HepG2 (cell line): ENCODE data around the gene LMNA. TPM values are rescaled to one million over a fixed set of nuclear protein-coding genes. Genes with fewer than 3 reads are reported as not detected.

Source experiments
- ATRX ChIP-seq: sonication (generic); formaldehyde crosslinking; IDR thresholded peaks from 2 replicates; pipeline ENCODE4 v1.4.0; 2020; ENCODE audit warnings: missing genetic modification reagents, borderline replicate concordance
- EP300 ChIP-seq, 3 experiments: sonication (generic) in 1 of 3; formaldehyde crosslinking in 1 of 3; IDR thresholded peaks; 2 replicates each; pipeline versions ENCODE4 v1.5.1 to v1.6.1; 2011 to 2020; ENCODE audit warnings: low read depth in 2 of 3, low read length in 2 of 3, borderline replicate concordance in 1 of 3, improper control_type of control experiment in 1 of 3, mild to moderate bottlenecking in 1 of 3, missing genetic modification reagents in 1 of 3, moderate library complexity in 1 of 3
- GATA4 ChIP-seq: sonication (generic); IDR thresholded peaks from 2 replicates; pipeline ENCODE4 v1.6.1; 2016; ENCODE audit warnings: antibody characterized with exemption, low read depth, borderline replicate concordance
- HIC2 ChIP-seq: sonication (generic); formaldehyde crosslinking; IDR thresholded peaks from 2 replicates; pipeline ENCODE4 v1.9.0; 2022; ENCODE audit warnings: low read depth, missing genetic modification reagents
- JUND ChIP-seq: sonication (generic); formaldehyde crosslinking; IDR thresholded peaks from 2 replicates; pipeline ENCODE4 v1.8.0; 2022; ENCODE audit warnings: mild to moderate bottlenecking, missing genetic modification reagents
- KDM1A ChIP-seq: IDR thresholded peaks from 2 replicates; pipeline ENCODE4 v1.6.1; 2016; ENCODE audit warnings: missing compliant biosample characterization
- MIER3 ChIP-seq: IDR thresholded peaks from 2 replicates; pipeline ENCODE4 v1.6.1; 2016; ENCODE audit warnings: missing compliant biosample characterization, borderline replicate concordance
- PBX2 ChIP-seq: IDR thresholded peaks from 2 replicates; pipeline ENCODE4 v1.6.1; 2016; ENCODE audit warnings: control low read depth
- REL ChIP-seq: sonication (generic); formaldehyde crosslinking; conservative IDR thresholded peaks from 2 replicates; pipeline ENCODE4 v1.8.0; 2022; ENCODE audit warnings: mild to moderate bottlenecking, missing genetic modification reagents, moderate library complexity
- SIN3A ChIP-seq: IDR thresholded peaks from 2 replicates; pipeline ENCODE4 v1.6.1; 2011; ENCODE audit warnings: low read depth, mild to moderate bottlenecking, control low read depth, low read length, borderline replicate concordance
- SMARCE1 ChIP-seq: fragments of 450-650 bp; IDR thresholded peaks from 2 replicates; pipeline ENCODE4 v1.6.1; 2017; ENCODE audit warnings: borderline replicate concordance
- SOX6 ChIP-seq, 2 experiments: fragments of 450-650 bp in 1 of 2; sonication (generic) in 1 of 2; formaldehyde crosslinking in 1 of 2; IDR thresholded peaks; 2 replicates each; pipeline versions ENCODE4 v1.4.0 to v1.6.1; 2017 to 2020; ENCODE audit warnings: antibody characterized with exemption in 1 of 2, mild to moderate bottlenecking in 1 of 2, missing genetic modification reagents in 1 of 2
- SP2 ChIP-seq: sonication (generic); formaldehyde crosslinking; IDR thresholded peaks from 2 replicates; pipeline ENCODE4 v1.5.1; 2020; ENCODE audit warnings: mild to moderate bottlenecking, missing genetic modification reagents
- SRSF1 ChIP-seq: fragments of 200-400 bp; formaldehyde crosslinking; optimal IDR thresholded peaks from 2 replicates; pipeline ENCODE3; 2017; ENCODE audit warnings: mild to moderate bottlenecking, low read depth, low read length, moderate library complexity
- SRSF4 ChIP-seq: fragments of 200-400 bp; formaldehyde crosslinking; IDR thresholded peaks from one replicate; pipeline ENCODE4 v1.6.1; 2018; ENCODE audit warnings: mild to moderate bottlenecking, low read depth, low read length, moderate library complexity; ENCODE audit not compliant: poor library complexity, severe bottlenecking
- TEAD3 ChIP-seq: optimal IDR thresholded peaks from 2 replicates; pipeline ENCODE3; 2016; ENCODE audit warnings: borderline replicate concordance
- ZBTB14 ChIP-seq: sonication (generic); formaldehyde crosslinking; IDR thresholded peaks from 2 replicates; pipeline ENCODE4 v1.4.0; 2020; ENCODE audit warnings: missing genetic modification reagents
- ZFP91 ChIP-seq: sonication (generic); formaldehyde crosslinking; IDR thresholded peaks from 2 replicates; pipeline ENCODE4 v1.9.0; 2022; ENCODE audit warnings: missing genetic modification reagents, mild to moderate bottlenecking, borderline replicate concordance
- ZNF275 ChIP-seq: sonication (generic); formaldehyde crosslinking; IDR thresholded peaks from 2 replicates; pipeline ENCODE4 v1.8.0; 2022; ENCODE audit warnings: missing genetic modification reagents, mild to moderate bottlenecking, inconsistent platforms, borderline replicate concordance
- ZNF382 ChIP-seq: sonication (generic); formaldehyde crosslinking; IDR thresholded peaks from 2 replicates; pipeline ENCODE4 v1.5.0; 2020; ENCODE audit warnings: missing genetic modification reagents, mild to moderate bottlenecking, borderline replicate concordance
- ZNF543 ChIP-seq: sonication (generic); formaldehyde crosslinking; IDR thresholded peaks from 2 replicates; pipeline ENCODE4 v1.4.0; 2020; ENCODE audit warnings: mild to moderate bottlenecking, missing genetic modification reagents
- ZNF749 ChIP-seq: sonication (generic); formaldehyde crosslinking; IDR thresholded peaks from 2 replicates; pipeline ENCODE4 v1.8.0; 2022; ENCODE audit warnings: mild to moderate bottlenecking, missing genetic modification reagents, moderate library complexity, borderline replicate concordance
- polyA plus RNA-seq, 8 experiments: library from polyadenylated mRNA; depleted of rRNA in 3 of 8; stranded (reverse) in 7 of 8; unstranded in 1 of 8; fragments of >200 nt; fragmentation: Illumina TruSeq in 4 of 8; extraction: Trizol in 4 of 8; gene quantifications; 2 replicates each; pipeline versions ENCODE4 v1.2.1 to v1.2.3, GENCODE V29; 2011 to 2016; ENCODE audit warnings: low read depth in 4 of 8, missing spikeins in 1 of 8, mixed read lengths in 1 of 8; ENCODE audit not compliant: insufficient read depth in 1 of 8
- total RNA-seq, 5 experiments: library from RNA; depleted of rRNA; stranded (reverse); fragments of >200 nt; fragmentation: Illumina TruSeq; extraction: Trizol; gene quantifications; 2 replicates each; pipeline ENCODE4 v1.2.3, GENCODE V29; 2016; ENCODE audit warnings: low read depth in 1 of 5

LMNA gene
- total and polyA plus RNA-seq, 2 of the 13 experiments (the other 11 are each of a cell fraction or from before 2014, with no cell fraction given), result 107 to 225 TPM

GRCh38 chr1:156104065-156104810 is 10.3 kb upstream of the LMNA start (continued):
- TF ChIP-seq ZNF275 (CRISPR knock-in tag) (no peak), SMARCE1 (no peak), MIER3 (CRISPR knock-in tag) (no peak), SP2 (CRISPR knock-in tag) (no peak), KDM1A (CRISPR knock-in tag) (no peak), ZBTB14 (CRISPR knock-in tag) (no peak), ZNF749 (CRISPR knock-in tag) (no peak), HIC2 (peak; percentile 11; the same call in 1 of the 2 replicates), PBX2 (CRISPR knock-in tag) (no peak), REL (CRISPR knock-in tag) (no peak), ZNF543 (no peak), SRSF4 (no peak), JUND (CRISPR knock-in tag) (no peak), ZFP91 (CRISPR knock-in tag) (peak; percentile 52; the same call in 1 of the 2 replicates), SRSF1 (no peak), ZNF382 (CRISPR knock-in tag) (no peak), SIN3A (no peak), GATA4 (no peak), ATRX (no peak), SOX6 (IDR thresholded peaks at IDR 0.05) (no peak), SOX6 (CRISPR knock-in tag; IDR thresholded peaks at IDR 0.05) (no peak), EP300 (IDR thresholded peaks at IDR 0.05; ENCODE audit: low read depth in 2 of 2, low read length in 2 of 2) (no peak), EP300 (CRISPR knock-in tag; IDR thresholded peaks at IDR 0.05; ENCODE audit: borderline replicate concordance) (no peak), TEAD3 (CRISPR knock-in tag) (peak; percentile 11)
